ENCODE measurements around the gene HSD3B7.

The HSD3B7 gene

GRCh38 chr16:30985401-30986128 is 558 bp downstream of the HSD3B7 start:
- no peak overlapping the region for H2AFZ ChIP-seq (ENCODE audit: low read length)
- peaks cover 35% of the 10 kb centered on the region for H3K36me3 ChIP-seq (ENCODE audit: insufficient read depth, low read length)
- H3K4me1 ChIP-seq (ENCODE audit: insufficient read depth, low read length, severe bottlenecking), result peaks cover 25% of the 10 kb centered on the region
- no peaks in the 10 kb centered on the region for H3K79me2 ChIP-seq (ENCODE audit: insufficient read depth, low read length)
- no peaks in the 10 kb centered on the region for H4K20me1 ChIP-seq (ENCODE audit: insufficient read depth, low read length)
- no peak overlapping the region for H3K4me2 ChIP-seq (ENCODE audit: low read length)
- H3K9ac ChIP-seq (ENCODE audit: low read length), result no peak overlapping the region
- H3F3A ChIP-seq (ENCODE audit: insufficient read depth, low read length), result no peaks in the 10 kb centered on the region
- no peaks in the 10 kb centered on the region for H3K9me3 ChIP-seq (ENCODE audit: low read length)
- H3K27me3 ChIP-seq (ENCODE audit: insufficient read depth, low read length), result no peaks in the 10 kb centered on the region
- TF ChIP-seq EZH2 (IDR thresholded peaks at IDR 0.05; ENCODE audit: borderline replicate concordance, low read length) (no peak), CTCF (IDR thresholded peaks at IDR 0.05; ENCODE audit: low read length) (no peak)
- H3K27ac ChIP-seq (ENCODE audit: low read depth, low read length, poor library complexity, severe bottlenecking), result no peak overlapping the region
- H3K9me2 ChIP-seq (ENCODE audit: low read depth, low read length), result no peaks in the 10 kb centered on the region
- H3K4me3 ChIP-seq (ENCODE audit: low read depth, low read length, poor library complexity, severe bottlenecking), result no peak overlapping the region

- TF ChIP-seq CTCF (IDR thresholded peaks at IDR 0.05; ENCODE audit: low read length) (no peak), EZH2 (IDR thresholded peaks at IDR 0.05; ENCODE audit: borderline replicate concordance, low read length) (no peak)
- Histone ChIP-seq H3K4me1 (ENCODE audit: insufficient read depth, low read length, severe bottlenecking) (peaks cover 25% of the 10 kb centered on the region), H4K20me1 (ENCODE audit: insufficient read depth, low read length) (no peaks in the 10 kb centered on the region), H2AFZ (ENCODE audit: low read length) (no peak overlapping the region), H3F3A (ENCODE audit: insufficient read depth, low read length) (no peaks in the 10 kb centered on the region), H3K36me3 (ENCODE audit: insufficient read depth, low read length) (peaks cover 27% of the 10 kb centered on the region), H3K9me3 (ENCODE audit: low read length) (no peaks in the 10 kb centered on the region), H3K79me2 (ENCODE audit: insufficient read depth, low read length) (no peaks in the 10 kb centered on the region), H3K4me2 (ENCODE audit: low read length) (no peak overlapping the region), H3K4me3 (ENCODE audit: low read depth, low read length, poor library complexity, severe bottlenecking) (no peak overlapping the region), H3K27ac (ENCODE audit: low read depth, low read length, poor library complexity, severe bottlenecking) (no peak overlapping the region), H3K27me3 (ENCODE audit: insufficient read depth, low read length) (no peaks in the 10 kb centered on the region), H3K9ac (ENCODE audit: low read length) (no peak overlapping the region), H3K9me2 (ENCODE audit: low read depth, low read length) (no peaks in the 10 kb centered on the region)
Observed at GRCh38 chr16:30986129-30986991, 1.4 kb downstream of the HSD3B7 start.

GRCh38 chr16:30987581-30988190 is 2.7 kb downstream of the HSD3B7 start:
- H3K27me3 ChIP-seq (ENCODE audit: insufficient read depth, low read length), result no peaks in the 10 kb centered on the region
- no peaks in the 10 kb centered on the region for H3F3A ChIP-seq (ENCODE audit: insufficient read depth, low read length)
- no peaks in the 10 kb centered on the region for H4K20me1 ChIP-seq (ENCODE audit: insufficient read depth, low read length)
- H3K9me2 ChIP-seq (ENCODE audit: low read depth, low read length), result no peaks in the 10 kb centered on the region
- H3K79me2 ChIP-seq (ENCODE audit: insufficient read depth, low read length), result no peaks in the 10 kb centered on the region
- no peak overlapping the region for H3K4me2 ChIP-seq (ENCODE audit: low read length)
- no peak overlapping the region for H3K4me3 ChIP-seq (ENCODE audit: low read depth, low read length, poor library complexity, severe bottlenecking)
- H3K4me1 ChIP-seq (ENCODE audit: insufficient read depth, low read length, severe bottlenecking), result peaks cover 33% of the 10 kb centered on the region
- no peak for TF ChIP-seq CTCF (IDR thresholded peaks at IDR 0.05; ENCODE audit: low read length)
- TF ChIP-seq EZH2 (IDR thresholded peaks at IDR 0.05; ENCODE audit: borderline replicate concordance, low read length), result no peak
- peaks cover 18% of the 10 kb centered on the region; the same call in 1 of the 2 replicates for H3K36me3 ChIP-seq (ENCODE audit: insufficient read depth, low read length)
- no peak overlapping the region for H3K9ac ChIP-seq (ENCODE audit: low read length)
- no peaks in the 10 kb centered on the region for H3K9me3 ChIP-seq (ENCODE audit: low read length)
- no peak overlapping the region for H2AFZ ChIP-seq (ENCODE audit: low read length)
- no peak overlapping the region for H3K27ac ChIP-seq (ENCODE audit: low read depth, low read length, poor library complexity, severe bottlenecking)
